Measurements from ENCODE around the gene PIGQ. TPM values are rescaled to one million over a fixed set of nuclear protein-coding genes. Genes with fewer than 3 reads are reported as not detected.

PIGQ gene
- polyA plus RNA-seq, 1 of the 3 experiments (the other 2 are of a cell fraction), result 38.7 TPM

DNA sequence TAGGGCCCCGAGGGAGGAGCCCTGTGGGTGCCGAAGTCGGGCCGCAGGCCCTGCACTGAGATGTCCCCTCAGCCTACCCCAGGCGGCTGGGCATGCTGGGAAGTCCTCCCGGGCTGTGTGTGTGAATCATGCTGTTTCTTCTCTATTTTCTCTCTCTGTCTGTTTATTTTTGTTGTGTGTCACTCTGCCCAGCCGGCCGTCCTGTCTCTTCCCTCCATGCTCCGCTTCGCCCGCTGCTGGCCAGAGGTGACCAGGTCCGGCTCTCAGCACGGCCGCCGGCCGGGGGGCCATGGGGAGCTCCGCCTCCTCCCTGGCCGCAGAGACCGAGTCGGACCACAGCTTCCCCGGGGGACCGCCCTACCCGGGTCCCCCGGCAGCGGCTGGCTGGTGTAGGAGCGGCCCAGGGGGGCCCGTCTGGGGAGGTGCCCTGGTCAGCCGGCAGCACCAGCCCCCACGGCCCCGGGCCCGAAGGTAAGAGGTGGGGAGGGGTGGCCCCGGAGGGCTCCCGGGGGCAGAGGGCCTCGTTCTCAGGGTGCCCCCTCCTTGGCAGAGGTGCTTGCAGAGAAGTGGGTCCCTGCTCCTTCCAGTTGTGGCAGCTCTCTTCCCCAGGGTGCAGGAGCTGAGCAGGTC lies 29.8 kb upstream of the PIGQ start (continued):
- TF ChIP-seq, protein P1, sequence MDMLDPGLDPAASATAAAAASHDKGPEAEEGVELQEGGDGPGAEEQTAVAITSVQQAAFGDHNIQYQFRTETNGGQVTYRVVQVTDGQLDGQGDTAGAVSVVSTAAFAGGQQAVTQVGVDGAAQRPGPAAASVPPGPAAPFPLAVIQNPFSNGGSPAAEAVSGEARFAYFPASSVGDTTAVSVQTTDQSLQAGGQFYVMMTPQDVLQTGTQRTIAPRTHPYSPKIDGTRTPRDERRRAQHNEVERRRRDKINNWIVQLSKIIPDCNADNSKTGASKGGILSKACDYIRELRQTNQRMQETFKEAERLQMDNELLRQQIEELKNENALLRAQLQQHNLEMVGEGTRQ (IDR thresholded peaks at IDR 0.05; ENCODE audit: borderline replicate concordance, low read depth, low read length), result no peak

DNA sequence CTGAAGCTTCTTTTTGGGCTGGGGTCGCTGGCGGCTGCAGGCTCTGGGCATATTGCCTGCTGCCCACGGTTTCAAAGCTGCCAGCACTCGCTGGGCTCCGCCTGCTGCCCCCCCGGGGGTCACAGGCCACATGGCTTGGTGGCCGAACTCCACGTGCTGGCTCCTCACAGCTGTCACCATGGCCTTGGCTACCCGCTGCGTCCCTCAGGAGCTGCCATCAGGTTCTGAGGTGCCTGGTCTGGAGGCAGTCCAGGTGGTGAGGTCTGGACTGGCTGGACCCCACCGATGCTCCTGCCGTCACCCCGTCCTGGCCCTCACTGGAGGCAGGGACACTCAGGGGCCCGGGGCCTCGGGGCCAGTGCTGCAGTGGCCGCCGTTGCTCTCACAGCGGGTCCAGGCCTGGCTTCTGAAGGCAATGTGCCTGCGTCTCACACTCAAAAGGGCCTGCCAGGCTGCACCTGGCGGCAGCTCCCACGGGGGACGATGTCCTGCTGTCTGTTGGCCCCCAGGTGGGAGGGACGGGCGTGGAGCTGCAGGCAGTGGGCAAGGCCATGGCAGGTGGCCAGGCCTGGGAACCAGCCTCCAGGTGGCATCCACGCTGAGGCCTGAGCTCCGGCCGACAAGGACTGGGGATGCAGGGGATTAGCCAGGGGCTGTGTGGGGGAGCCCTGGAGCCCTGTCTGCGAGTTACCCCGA lies 29.0 kb upstream of the PIGQ start:
- no peak overlapping the region for H3K9ac ChIP-seq
- ChIA-PET POLR2A (no interaction called here), CTCF (interaction anchor here (1.2 kb wide), 1 partner anchor 12 kb away, joined by 3 read pairs; no protein-coding TSS in a partner anchor)
- no peak overlapping the region; a peak in 1 of 4 replicates for H3K27ac ChIP-seq (ENCODE audit: low read depth in 2 of 2, low read length in 1 of 2)
- H3K27me3 ChIP-seq (ENCODE audit: insufficient read depth), result no peaks in the 10 kb centered on the region
- peaks cover 0 to 5% of the 10 kb centered on the region in 2 experiments; a peak in 1 of 4 replicates for H3K4me1 ChIP-seq (ENCODE audit: control insufficient read depth in 1 of 2, insufficient read depth in 2 of 2, low read depth in 1 of 2, low read length in 1 of 2)
- H3K36me3 ChIP-seq (replicated peaks in 1 of 2; ENCODE audit: control insufficient read depth in 1 of 2, insufficient read depth in 2 of 2, low read length in 1 of 2), result peaks cover 0 to 27% of the 10 kb centered on the region in 2 experiments
- H3K4me2 ChIP-seq, result no peak overlapping the region
- peaks cover 80% of the 10 kb centered on the region for H3K79me2 ChIP-seq (ENCODE audit: insufficient read depth)
- no peak overlapping the region for H2AFZ ChIP-seq (ENCODE audit: low read depth)
- H3K9me3 ChIP-seq, result no peaks in the 10 kb centered on the region
- no peak for DNase-seq
- WGBS (ENCODE audit: low lambda C conversion rate), result 98% methylated on average over 8 of the region's 29 CpGs
- no peaks in the 10 kb centered on the region for H3F3A ChIP-seq (replicated peaks; ENCODE audit: insufficient read depth)
- peaks cover 26% of the 10 kb centered on the region; the same call in 1 of the 2 replicates for H4K20me1 ChIP-seq (ENCODE audit: insufficient read depth)
- no peak for TF ChIP-seq CHD2 (IDR thresholded peaks at IDR 0.05; ENCODE audit: low read length, partially characterized antibody)
- TF ChIP-seq TAF1 (IDR thresholded peaks at IDR 0.05; ENCODE audit: borderline replicate concordance, low read depth, low read length), result no peak
- TF ChIP-seq FOXM1 (IDR thresholded peaks at IDR 0.05; ENCODE audit: low read depth), result no peak
- no peak for TF ChIP-seq NRF1 (IDR thresholded peaks at IDR 0.05; ENCODE audit: low read depth, low read length)
- H3K9me2 ChIP-seq, result no peaks in the 10 kb centered on the region
- no peak overlapping the region for H3K4me3 ChIP-seq (ENCODE audit: low read depth in 2 of 2, low read length in 1 of 2)

DNA sequence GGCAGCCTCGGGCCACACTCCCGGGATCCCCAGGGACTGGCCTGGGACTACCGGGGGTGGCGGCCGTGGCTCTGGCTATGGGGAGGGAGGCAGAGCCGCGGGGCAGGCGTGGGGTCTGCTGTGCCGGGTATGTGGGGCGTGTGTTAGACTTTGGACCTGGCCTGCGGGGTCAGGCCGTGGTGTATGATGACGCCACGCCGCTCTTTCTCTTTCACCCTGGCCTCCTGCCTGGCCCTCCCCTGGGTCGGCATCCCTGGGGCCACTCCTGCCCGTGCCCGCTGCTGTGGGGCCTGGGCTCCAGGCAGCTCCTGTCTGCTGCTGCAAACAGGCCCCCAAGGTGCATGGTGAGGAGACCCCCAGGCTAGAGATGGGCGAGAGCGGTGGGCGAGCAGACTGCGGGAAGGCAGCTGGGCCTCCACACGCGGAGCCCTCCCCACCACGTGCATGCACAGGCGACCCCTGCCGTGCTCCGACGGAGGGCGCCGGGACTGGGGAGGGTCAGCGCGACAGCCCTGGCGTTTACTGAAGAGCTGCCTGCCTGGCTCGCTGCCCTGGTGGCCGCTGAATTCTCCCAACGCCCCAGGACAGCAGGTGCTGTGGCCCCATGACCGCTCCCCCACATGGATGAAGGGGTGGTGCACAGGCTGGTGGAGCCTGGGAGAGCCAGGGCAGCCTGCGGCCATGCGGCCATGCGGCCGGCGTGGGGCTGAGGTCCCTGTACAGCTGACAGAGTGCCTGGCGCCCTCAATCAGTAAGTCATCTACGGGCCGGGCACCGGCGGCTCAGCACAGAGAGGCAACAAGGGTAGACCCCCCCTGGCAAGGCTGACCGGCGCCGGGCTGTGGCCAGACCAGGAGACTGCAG lies 26.2 kb upstream of the PIGQ start:
- no peak overlapping the region for H3K9ac ChIP-seq
- TF ChIP-seq MXI1 (IDR thresholded peaks at IDR 0.05; ENCODE audit: low read depth, low read length), result peak; percentile 62; the same call in 1 of the 2 replicates
- TF ChIP-seq, protein P2, sequence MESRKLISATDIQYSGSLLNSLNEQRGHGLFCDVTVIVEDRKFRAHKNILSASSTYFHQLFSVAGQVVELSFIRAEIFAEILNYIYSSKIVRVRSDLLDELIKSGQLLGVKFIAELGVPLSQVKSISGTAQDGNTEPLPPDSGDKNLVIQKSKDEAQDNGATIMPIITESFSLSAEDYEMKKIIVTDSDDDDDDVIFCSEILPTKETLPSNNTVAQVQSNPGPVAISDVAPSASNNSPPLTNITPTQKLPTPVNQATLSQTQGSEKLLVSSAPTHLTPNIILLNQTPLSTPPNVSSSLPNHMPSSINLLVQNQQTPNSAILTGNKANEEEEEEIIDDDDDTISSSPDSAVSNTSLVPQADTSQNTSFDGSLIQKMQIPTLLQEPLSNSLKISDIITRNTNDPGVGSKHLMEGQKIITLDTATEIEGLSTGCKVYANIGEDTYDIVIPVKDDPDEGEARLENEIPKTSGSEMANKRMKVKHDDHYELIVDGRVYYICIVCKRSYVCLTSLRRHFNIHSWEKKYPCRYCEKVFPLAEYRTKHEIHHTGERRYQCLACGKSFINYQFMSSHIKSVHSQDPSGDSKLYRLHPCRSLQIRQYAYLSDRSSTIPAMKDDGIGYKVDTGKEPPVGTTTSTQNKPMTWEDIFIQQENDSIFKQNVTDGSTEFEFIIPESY (IDR thresholded peaks at IDR 0.05; ENCODE audit: borderline replicate concordance, low read depth), result no peak
- H3K27me3 ChIP-seq (ENCODE audit: insufficient read depth), result no peaks in the 10 kb centered on the region
- H2AFZ ChIP-seq (ENCODE audit: low read depth), result no peak overlapping the region
- peaks cover 55% of the 10 kb centered on the region for H3K79me2 ChIP-seq (ENCODE audit: insufficient read depth)
- no peak overlapping the region for H3K4me2 ChIP-seq
- no peaks in the 10 kb centered on the region for H3K9me3 ChIP-seq
- peaks cover 25% of the 10 kb centered on the region; the same call in 1 of the 2 replicates for H4K20me1 ChIP-seq (ENCODE audit: insufficient read depth)
- 53% methylated on average over 3 of the region's 51 CpGs for WGBS (ENCODE audit: low lambda C conversion rate)
- H3K4me1 ChIP-seq (ENCODE audit: control insufficient read depth in 1 of 2, insufficient read depth in 2 of 2, low read depth in 1 of 2, low read length in 1 of 2), result peaks cover 0 to 5% of the 10 kb centered on the region in 2 experiments; a peak in 1 of 4 replicates
- ChIA-PET CTCF (interaction anchor here (0.8 to 1.8 kb wide), 7 partner anchors 13 to 57 kb away, joined by 3 to 4 read pairs (median 3); no protein-coding TSS in a partner anchor), POLR2A (interaction anchor here (0.6 kb wide), 1 partner anchor 29 kb away, joined by 3 read pairs; no protein-coding TSS in a partner anchor)
- no peaks in the 10 kb centered on the region for H3K9me2 ChIP-seq
- DNase-seq, result peak; percentile 70
- peak overlapping the region in 1 of 2 experiments; percentile 34; a peak in 2 of 4 replicates for H3K27ac ChIP-seq (ENCODE audit: low read depth in 2 of 2, low read length in 1 of 2)
- peaks cover 0 to 16% of the 10 kb centered on the region in 2 experiments for H3K36me3 ChIP-seq (replicated peaks in 1 of 2; ENCODE audit: control insufficient read depth in 1 of 2, insufficient read depth in 2 of 2, low read length in 1 of 2)
- H3K4me3 ChIP-seq (ENCODE audit: low read depth in 2 of 2, low read length in 1 of 2), result no peak overlapping the region
- no peaks in the 10 kb centered on the region for H3F3A ChIP-seq (replicated peaks; ENCODE audit: insufficient read depth)
